GM18511 (cell line): ENCODE results near the gene ARHGAP23.

Experiments
- ATAC-seq: cut with Tn5 transposase; IDR thresholded peaks from one replicate; pipeline ENCODE4 v1.9.1; 2021; ENCODE audit warnings: mild to moderate bottlenecking, moderate library complexity; ENCODE audit not compliant: unreplicated experiment

Gene ARHGAP23

GRCh38 chr17:38440614-38441397 lies 12.5 kb downstream of the ARHGAP23 start:
- no peak for ATAC-seq

- ATAC-seq = no peak
These were observed 13.3 kb downstream of the ARHGAP23 start for GRCh38 chr17:38441429-38442061.

GRCh38 chr17:38442548-38442947 lies 14.3 kb downstream of the ARHGAP23 start:
- ATAC-seq = no peak

GRCh38 chr17:38443356-38444031 lies 15.2 kb downstream of the ARHGAP23 start:
- peak; percentile 52 for ATAC-seq

- peak; percentile 55 for ATAC-seq
These were observed 15.9 kb downstream of the ARHGAP23 start for GRCh38 chr17:38444151-38444550.

- ATAC-seq = no peak
These were observed 19.3 kb downstream of the ARHGAP23 start for GRCh38 chr17:38447502-38448085.

- ATAC-seq = no peak
These were observed 20.0 kb downstream of the ARHGAP23 start for GRCh38 chr17:38448208-38448771.

GRCh38 chr17:38449364-38449763 lies 21.1 kb downstream of the ARHGAP23 start:
- ATAC-seq = no peak

- no peak for ATAC-seq
These were observed 22.3 kb downstream of the ARHGAP23 start for GRCh38 chr17:38450557-38451029.

GRCh38 chr17:38451030-38451839 lies 23.0 kb downstream of the ARHGAP23 start:
- no peak for ATAC-seq

GRCh38 chr17:38451840-38452529 lies 23.7 kb downstream of the ARHGAP23 start:
- ATAC-seq = no peak

- ATAC-seq = no peak
These were observed 24.5 kb downstream of the ARHGAP23 start for GRCh38 chr17:38452719-38453118.

GRCh38 chr17:38453951-38454421 lies 25.7 kb downstream of the ARHGAP23 start:
- no peak for ATAC-seq

- ATAC-seq = no peak
These were observed 26.3 kb downstream of the ARHGAP23 start for GRCh38 chr17:38454532-38454931.

GRCh38 chr17:38455288-38455915 lies 27.1 kb downstream of the ARHGAP23 start:
- no peak for ATAC-seq

- no peak for ATAC-seq
These were observed 28.0 kb downstream of the ARHGAP23 start for GRCh38 chr17:38456031-38456815.

GRCh38 chr17:38457577-38458371 lies 29.5 kb downstream of the ARHGAP23 start:
- no peak for ATAC-seq
